Measurements from ENCODE around the gene KCNC4.

The KCNC4 gene

GRCh38 chr1:110212169-110213142 is 2.3 kb downstream of the KCNC4 start:
- no peak for DNase-seq

- no peak for DNase-seq
These were observed 3.0 kb downstream of the KCNC4 start for GRCh38 chr1:110213143-110213540.

- no peak for DNase-seq
These were observed 4.6 kb downstream of the KCNC4 start for GRCh38 chr1:110214454-110215404.

GRCh38 chr1:110215621-110216515 is 5.8 kb downstream of the KCNC4 start:
- no peak for DNase-seq

GRCh38 chr1:110216844-110217444 is 6.8 kb downstream of the KCNC4 start:
- DNase-seq, result no peak

GRCh38 chr1:110218137-110218536 is 8.0 kb downstream of the KCNC4 start:
- no peak for DNase-seq

GRCh38 chr1:110218739-110219138 is 8.6 kb downstream of the KCNC4 start:
- DNase-seq, result no peak

GRCh38 chr1:110220324-110220723 is 10.2 kb downstream of the KCNC4 start:
- no peak for DNase-seq

GRCh38 chr1:110221119-110221518 is 11.0 kb downstream of the KCNC4 start:
- no peak for DNase-seq

- DNase-seq, result no peak
These were observed 13.0 kb downstream of the KCNC4 start for GRCh38 chr1:110223127-110223526.

- DNase-seq, result no peak
These were observed 13.5 kb downstream of the KCNC4 start for GRCh38 chr1:110223581-110223980.

GRCh38 chr1:110224240-110224995 is 14.3 kb downstream of the KCNC4 start:
- no peak for DNase-seq

GRCh38 chr1:110225212-110225611 is 15.1 kb downstream of the KCNC4 start:
- no peak for DNase-seq

GRCh38 chr1:110225756-110226404 is 15.8 kb downstream of the KCNC4 start:
- DNase-seq, result no peak

GRCh38 chr1:110227774-110228173 is 17.7 kb downstream of the KCNC4 start:
- no peak for DNase-seq

- DNase-seq, result no peak
These were observed 18.3 kb downstream of the KCNC4 start for GRCh38 chr1:110228381-110228780.

- no peak for DNase-seq
These were observed 18.8 kb downstream of the KCNC4 start for GRCh38 chr1:110228869-110229268.

- DNase-seq, result no peak
These were observed 19.4 kb downstream of the KCNC4 start for GRCh38 chr1:110229348-110230001.

GRCh38 chr1:110230381-110231199 is 20.5 kb downstream of the KCNC4 start:
- DNase-seq, result no peak

Measured in CD4-positive, alpha-beta T cell treated with Interleukin-1 beta for 1 hour (primary cell).